Measurements from ENCODE around the gene CMIP. TPM values are rescaled to one million over a fixed set of nuclear protein-coding genes. Genes with fewer than 3 reads are reported as not detected.

Gene CMIP
- total RNA-seq, 1 donor from 2014 or later: 11.1 TPM

- ATAC-seq (ENCODE audit: poor library complexity) (no peak), DNase-seq (no peak)
- intact Hi-C loops (cut with DNase I): no loop called here
Measured at GRCh38 chr16:81535679-81536360, 91.2 kb downstream of the CMIP start.

GRCh38 chr16:81536648-81537047, 92.0 kb downstream of the CMIP start:
- intact Hi-C loops (cut with DNase I): no loop called here
- ATAC-seq (ENCODE audit: poor library complexity) (no peak), DNase-seq (no peak)

DNA sequence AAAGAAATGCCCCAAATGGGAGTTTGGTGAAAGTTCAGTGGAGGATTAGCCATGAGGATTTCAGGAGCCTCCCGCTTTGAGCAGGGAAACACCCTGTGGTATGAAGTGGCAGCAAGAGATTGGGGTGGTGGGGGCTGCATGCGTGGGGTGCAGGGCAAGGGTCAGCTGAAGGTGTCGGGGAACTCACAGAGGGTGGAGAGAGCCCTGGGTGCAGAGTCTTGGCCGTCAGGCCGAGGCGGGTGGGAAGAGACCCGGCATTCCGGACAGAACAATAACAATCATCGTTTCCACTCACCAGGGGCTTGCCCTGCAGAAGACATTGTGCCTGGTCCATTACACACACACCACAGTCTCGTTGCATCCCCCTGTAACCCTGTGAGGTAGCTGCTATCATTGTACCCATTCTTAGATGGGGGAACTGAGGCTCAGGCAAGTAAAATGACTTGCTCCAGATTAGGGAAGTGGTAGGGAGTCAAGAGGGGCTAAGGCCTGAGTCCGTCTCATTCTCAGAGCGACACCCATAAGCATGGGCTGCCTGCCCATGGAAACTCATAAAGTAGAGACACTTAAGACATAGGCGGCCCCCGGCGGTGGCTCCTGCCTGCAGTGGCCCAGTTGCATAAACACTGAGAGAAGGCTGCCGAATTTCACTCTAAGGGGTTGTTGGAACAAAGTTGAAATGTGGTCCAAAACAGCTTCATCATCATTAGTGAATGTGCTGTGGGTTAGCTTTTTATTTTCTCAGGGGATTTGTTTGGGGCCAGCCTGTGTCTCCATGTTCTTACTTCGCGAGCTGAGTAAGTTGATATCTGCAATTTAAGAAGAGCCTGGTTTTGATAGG, 93.3 kb downstream of the CMIP start:
- intact Hi-C loops (cut with DNase I): no loop called here
- ATAC-seq (ENCODE audit: poor library complexity): no peak
- DNase-seq: peak; percentile 55

DNA sequence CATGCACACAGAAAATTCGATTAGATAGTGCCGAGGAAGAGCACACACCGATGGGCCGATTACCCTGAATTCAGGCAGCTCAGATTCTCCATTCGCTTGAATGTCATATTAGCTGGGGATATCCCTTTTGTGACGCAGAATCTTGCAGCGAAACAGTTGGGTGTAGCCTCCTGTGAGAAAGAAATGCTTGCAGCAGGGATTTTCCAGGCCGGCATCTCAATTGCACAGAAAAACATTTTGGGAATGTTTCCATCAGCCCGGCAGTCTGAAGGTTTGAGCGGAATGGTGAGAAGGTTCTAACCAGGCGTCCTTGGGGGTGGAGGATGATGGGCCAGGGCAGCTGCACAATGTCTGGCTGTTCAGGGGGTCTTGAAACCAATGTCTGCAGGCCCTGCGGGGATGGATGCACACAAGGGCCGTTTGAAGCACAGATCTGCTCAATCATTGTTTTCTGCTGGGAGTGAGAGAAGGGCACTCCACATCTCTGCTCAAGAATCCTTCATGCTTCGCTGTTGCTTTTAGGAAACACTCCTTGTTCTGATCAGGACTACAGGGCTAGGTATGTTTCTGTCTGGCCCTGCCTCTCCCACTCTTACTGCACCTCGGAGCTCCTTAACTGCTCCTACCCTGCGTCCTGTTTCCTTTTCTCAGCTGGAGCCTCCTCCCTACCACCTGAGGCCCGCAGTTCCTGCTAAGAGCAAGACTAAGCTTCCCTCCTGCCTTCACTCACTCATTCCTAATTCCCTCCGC, 94.6 kb downstream of the CMIP start:
- DNase-seq (no peak), ATAC-seq (ENCODE audit: poor library complexity) (no peak)
- intact Hi-C loops (cut with DNase I): no loop called here

- ATAC-seq (ENCODE audit: poor library complexity) (no peak), DNase-seq (no peak)
- intact Hi-C loops (cut with DNase I): no loop called here
Measured at GRCh38 chr16:81539759-81540472, 95.3 kb downstream of the CMIP start.

DNA sequence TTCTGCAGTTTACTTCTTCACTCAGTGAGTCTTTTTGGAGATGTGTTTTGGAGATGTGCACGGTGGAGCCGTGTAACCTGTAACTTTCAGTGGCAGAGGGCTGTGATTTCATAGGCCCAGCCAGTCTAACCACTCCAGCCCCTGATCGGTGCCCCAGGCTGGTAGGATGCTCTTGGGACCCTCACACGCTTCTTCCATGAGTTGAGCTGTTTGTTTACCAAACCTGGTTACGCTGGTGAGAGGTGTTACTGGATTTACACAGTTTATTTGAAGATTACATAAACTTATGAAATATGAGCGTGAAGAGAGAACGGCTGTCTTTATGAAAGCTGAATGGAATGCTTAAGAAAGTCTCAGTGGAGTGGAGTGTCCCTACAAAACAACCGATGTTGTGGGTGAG, 96.7 kb downstream of the CMIP start:
- ATAC-seq (ENCODE audit: poor library complexity) (no peak), DNase-seq (no peak)
- intact Hi-C loops (cut with DNase I): no loop called here

DNA sequence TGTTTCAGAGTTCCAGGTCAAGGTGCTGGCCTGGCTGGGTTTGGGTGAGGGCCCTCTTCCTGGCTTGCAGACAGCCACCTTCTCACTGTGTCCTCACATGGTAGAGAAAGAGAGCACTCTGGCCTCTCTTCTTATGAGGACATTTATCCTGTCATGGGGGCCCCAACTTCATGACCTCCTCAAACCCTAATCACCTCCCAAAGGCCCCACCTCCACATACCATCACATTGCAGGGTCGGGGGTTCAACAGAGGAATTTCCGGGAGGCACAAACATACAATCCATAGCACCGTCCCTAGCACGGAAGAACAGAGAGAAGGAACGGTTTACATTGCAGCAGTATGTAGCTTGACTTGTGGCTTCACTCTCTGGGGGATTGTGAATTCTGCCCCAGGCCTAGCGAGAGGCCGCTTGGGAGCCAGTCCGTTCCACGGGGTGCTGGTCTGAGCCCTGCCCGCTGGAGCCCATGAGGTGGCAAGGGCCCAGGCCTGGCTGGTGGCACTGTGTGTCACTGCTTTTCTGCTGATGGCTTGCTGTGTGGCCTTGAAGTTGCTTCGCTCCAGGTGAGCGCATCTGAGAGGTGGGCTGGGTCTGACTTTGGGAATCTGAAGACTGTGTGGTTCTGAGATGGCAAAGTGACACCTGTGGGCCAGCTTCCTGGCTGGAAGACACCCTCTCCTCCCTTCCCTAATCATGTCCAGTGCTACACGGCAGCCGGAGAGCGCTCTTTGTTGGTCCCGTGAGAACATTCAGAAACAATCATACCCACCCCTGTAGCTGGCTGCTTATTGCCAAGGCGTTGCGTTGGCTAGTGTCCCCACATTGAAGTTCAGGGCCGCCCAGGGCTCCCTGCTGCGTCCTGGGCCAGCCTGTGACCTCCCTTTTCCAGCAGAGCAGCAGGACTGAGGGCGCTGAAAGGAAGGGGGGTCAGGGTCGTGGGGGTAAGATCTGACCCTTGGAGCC, 98.3 kb downstream of the CMIP start:
- ATAC-seq (ENCODE audit: poor library complexity) (no peak), DNase-seq (no peak)
- intact Hi-C loops (cut with DNase I): no loop called here

DNA sequence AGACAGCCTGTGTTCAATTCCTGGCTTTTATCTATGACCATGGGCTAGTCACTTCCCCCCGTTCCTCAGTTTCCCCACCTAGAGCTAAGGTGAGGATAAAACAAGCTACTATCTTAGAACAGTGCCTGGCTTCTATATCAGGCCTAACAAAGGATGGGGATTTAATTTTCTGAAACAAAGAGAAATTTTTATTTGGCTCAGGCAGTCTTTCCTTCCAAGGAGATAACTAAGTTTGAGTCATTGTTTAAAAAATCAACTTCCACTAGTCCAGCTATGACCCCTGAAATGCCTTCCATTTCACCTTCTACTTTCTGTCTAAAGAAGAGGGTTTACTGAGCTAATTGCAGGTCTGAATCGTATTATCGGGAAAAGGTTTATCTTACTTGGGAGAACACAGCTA, 99.0 kb downstream of the CMIP start:
- intact Hi-C loops (cut with DNase I): no loop called here
- DNase-seq (no peak), ATAC-seq (ENCODE audit: poor library complexity) (no peak)

GRCh38 chr16:81544261-81544660, 99.7 kb downstream of the CMIP start:
- ATAC-seq (ENCODE audit: poor library complexity) (peak; percentile 25), DNase-seq (no peak)
- intact Hi-C loops (cut with DNase I): no loop called here

- ATAC-seq (ENCODE audit: poor library complexity) (peak; percentile 9), DNase-seq (no peak)
- intact Hi-C loops (cut with DNase I): no loop called here
Measured at GRCh38 chr16:81544700-81545271, 100.2 kb downstream of the CMIP start.

- no peak for DNase-seq
- intact Hi-C loops (cut with DNase I): no loop called here
- ATAC-seq (ENCODE audit: poor library complexity): no peak
Measured at GRCh38 chr16:81545470-81546250, 101.1 kb downstream of the CMIP start.

- DNase-seq: no peak
- intact Hi-C loops (cut with DNase I): no loop called here
- ATAC-seq (ENCODE audit: poor library complexity): no peak
Measured at GRCh38 chr16:81546781-81547180, 102.2 kb downstream of the CMIP start.

- intact Hi-C loops (cut with DNase I): no loop called here
- ATAC-seq (ENCODE audit: poor library complexity): no peak
- DNase-seq: no peak
Measured at GRCh38 chr16:81547194-81547938, 102.8 kb downstream of the CMIP start.

DNA sequence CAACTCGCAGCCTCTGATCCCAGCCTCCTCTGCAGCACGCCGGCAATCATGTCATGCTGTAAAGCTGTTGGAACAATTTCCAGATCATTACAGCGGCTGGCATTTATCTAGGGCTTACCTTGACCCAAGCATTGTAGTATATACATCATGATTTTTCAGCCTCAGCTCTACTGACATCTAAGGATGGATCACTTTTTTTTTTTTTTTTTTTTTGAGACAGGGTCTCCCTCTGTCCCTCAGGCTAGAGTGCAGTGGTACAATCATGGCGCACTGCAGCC, 103.3 kb downstream of the CMIP start:
- ATAC-seq (ENCODE audit: poor library complexity): no peak
- DNase-seq: no peak
- intact Hi-C loops (cut with DNase I): no loop called here

DNA sequence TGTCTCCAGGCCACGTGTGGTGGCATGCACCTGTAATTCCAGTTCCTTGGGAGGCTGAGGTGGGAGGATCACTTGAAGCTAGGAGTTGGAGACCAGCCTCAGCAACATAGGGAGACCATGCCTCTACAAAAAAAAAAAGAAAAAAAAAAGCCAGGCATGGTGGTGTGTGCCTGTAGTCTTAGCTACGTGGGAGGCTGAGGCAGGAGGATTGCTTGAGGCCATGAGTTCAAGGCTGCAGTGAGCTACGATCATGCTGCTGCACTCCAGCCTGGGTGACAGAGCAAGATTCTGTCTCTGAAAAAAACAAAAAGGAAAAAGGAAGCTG, 103.9 kb downstream of the CMIP start:
- intact Hi-C loops (cut with DNase I): no loop called here
- no peak for DNase-seq
- ATAC-seq (ENCODE audit: poor library complexity): no peak

DNA sequence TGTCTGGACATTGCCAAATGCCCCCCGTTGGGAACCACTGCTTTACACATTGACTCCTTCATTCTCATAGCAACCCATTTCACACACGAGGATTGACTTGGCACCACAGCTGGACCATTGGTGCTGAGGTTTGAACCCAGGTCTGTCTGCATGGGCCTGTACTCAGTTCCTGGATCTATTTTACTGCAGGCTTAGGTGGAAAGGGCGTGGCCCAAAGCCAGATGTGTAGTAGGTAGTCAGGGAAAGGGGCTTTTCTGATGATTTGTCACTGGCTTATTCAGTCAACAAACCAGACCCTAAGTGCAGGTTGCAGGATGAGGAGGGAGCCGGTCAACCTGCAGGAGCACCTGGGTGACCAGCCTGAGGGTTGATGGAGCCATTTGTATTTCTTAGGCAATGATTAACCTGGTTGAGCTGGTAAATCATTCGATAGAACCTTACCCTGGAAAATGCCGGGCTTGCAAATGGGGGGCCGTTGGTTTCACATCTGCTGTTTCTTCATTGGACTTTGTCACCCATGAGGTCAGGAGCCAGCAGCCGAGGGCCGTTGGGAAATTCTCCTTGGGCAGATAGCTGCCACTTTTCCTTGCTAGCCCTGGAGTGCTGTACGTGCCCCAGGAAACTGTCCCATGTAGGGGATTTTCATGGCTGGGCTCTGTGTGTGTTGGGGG, 104.4 kb downstream of the CMIP start:
- no peak for ATAC-seq (ENCODE audit: poor library complexity)
- intact Hi-C loops (cut with DNase I): no loop called here
- DNase-seq: no peak
